Right hindlimb (tissue), 1 donor: ENCODE measurements around the gene SPTLC2.
"Not testable (repeated sequence)": the region's sequence is repeated elsewhere in the genome, so short reads cannot be mapped to it uniquely, and the experiment has no call there.

Experiments used
- DNase-seq: peaks from one replicate; pipeline ENCODE4 v3.0.0-alpha.2; 2018

Gene SPTLC2

DNA sequence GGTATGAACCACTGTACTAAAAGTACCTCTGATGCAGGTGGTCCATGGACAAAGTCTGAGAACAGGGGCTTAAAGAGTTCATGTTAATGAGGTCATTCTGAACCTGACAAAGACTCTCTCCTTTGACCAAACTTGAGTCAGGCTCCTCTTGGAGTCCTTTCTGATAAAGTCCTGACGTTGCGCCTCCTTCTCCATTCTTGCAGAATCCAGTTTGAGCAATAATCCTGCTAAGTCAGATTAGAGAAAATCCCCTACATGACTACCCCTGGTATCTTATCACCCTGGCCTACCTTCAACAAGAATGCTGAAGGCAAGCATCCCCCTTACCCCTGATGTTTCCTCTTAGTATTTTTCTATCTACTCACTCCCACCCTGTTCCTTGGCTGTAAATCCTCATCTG lies 71.9 kb downstream of the SPTLC2 start:
- DNase-seq: no peak

DNA sequence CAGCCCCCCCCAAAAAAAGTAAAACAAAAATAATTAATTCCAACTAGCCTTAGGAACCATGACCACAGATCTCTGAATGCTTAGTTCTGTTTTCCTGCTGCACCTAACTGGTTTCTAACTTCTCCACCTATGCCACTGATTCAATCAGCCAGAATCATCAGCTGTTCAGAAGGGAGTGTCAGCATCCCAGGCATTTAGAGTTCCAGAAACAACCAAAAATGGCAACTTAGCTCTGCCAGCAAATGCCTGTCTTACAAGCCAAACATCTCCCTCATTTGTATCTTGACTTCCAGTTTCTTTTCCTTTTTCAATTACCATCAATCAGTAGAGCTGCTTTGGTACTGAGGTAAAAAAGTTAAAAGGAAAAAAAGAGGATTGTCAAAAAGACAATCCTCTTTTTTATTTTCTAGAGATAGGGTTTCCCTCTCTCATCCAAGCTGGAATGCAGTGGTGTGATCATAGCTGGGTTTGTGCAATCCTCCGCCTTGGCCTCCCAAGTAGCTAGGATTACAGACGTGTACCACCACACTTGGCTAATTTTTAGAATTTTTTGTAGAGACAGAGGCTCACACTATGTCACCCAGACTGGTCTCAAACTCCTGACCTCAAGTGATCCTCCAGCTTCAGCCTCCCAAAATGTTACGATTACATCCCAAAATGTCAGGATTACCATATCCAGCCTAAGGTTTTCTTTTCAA lies 72.7 kb downstream of the SPTLC2 start:
- DNase-seq: no peak

DNA sequence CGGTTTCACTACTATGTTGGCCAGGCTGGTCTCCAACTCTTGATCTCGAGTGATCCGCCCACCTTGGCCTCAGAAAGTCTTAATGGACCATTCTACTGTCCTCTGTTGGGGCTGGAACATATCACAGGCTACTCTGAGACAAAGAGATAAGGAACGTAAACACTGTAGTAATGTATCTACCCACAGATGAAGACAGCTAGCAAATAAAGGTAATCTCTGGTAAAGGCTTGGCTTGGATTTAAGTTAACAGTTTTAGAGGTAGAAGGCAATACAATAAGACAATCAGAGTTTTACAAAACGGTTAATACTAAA lies 73.2 kb downstream of the SPTLC2 start:
- no peak for DNase-seq

DNA sequence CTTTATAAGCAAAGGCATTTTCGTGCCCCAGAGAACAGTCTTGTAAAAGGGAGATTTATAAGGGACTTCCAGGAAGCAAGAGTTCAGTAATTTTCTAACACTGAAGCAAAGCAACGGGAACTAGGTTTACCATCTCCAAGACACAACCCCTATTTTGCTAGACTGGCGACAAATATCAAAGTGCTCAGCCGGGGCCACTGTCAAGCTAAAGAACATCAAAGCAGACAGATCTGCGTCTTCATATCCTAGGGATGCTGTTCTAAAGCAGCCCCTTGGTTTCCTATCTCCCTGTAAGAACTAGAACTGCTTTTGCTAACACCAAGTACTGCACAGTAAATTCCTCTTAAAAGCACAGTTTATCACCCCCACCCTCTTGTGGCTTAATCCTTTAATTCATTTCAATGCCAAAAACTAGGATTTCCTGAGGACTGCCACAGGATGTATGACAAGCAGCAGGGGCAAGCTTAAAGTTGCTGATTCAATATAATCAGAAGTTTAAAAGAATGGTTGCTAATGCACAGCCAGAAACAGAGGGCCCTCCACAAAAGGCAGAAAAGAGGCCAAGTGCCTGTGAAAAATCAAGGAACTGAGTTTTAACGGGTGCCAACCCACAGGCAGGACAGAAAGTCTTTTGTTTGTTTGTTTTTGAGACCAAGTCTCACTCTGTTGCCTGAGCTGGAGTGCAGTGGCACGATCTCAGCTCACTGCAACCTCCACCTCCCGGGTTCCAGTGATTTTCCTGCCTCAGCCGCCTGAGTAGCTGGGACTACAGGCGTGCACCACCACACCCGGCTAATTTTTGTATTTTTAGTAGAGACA lies 73.8 kb downstream of the SPTLC2 start:
- no peak for DNase-seq

DNA sequence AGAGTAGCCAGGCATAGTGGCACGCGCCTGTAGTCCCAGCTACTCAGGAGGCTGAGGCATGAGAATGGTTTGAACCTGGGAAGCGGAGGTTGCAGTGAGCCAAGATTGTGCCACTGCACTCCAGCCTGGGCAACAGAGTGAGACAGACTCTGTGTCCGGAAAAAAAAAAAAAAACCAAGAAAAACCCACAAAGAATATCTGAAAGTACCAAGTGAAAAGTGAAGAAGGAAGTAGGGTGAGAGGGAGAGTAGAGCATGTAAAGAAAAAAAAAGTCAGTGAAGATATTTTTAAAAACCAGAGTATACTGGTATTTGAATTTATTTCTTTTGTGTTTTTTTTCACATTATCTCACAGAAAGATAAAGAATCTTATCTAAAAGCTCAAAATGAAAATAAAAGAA lies 74.5 kb downstream of the SPTLC2 start:
- no peak for DNase-seq

DNA sequence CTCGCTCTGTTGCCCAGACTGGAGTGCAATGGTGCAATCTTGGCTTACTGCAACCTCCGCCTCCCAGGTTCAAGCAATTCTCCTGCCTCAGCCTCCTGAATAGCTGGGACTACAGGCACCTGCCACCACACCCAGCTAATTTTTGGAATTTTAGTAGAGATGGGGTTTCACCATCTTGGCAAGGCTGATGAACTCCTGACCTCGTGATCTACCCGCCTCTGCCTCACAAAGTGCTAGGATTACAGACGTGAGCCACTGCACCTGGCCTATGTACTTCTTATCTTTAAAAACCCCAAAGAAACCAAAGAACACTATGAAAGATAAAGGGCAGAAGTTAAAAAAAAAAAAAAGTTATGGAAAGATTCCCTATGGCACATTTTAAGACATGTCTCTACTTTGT lies 79.5 kb downstream of the SPTLC2 start:
- not testable (repeated sequence) for DNase-seq

DNA sequence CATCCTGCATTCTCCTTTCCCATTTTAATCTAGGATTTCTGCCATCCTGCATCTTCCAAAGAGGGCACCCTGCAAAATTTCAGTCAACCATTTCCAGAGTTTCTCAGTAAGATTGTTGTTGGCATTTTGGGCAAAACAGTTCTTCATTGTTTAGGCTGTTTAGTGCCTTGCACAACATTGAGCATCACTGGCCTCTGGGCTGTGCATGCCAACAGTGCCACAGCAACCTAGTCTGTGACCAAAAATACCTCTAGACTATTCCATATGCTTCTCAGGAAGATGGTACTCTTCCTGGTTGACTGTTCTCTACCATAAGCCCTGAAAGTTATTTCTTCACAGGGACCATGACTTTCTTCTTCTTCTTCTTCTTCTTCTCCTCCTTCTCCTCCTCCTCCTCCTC lies 85.4 kb downstream of the SPTLC2 start:
- DNase-seq: no peak

DNA sequence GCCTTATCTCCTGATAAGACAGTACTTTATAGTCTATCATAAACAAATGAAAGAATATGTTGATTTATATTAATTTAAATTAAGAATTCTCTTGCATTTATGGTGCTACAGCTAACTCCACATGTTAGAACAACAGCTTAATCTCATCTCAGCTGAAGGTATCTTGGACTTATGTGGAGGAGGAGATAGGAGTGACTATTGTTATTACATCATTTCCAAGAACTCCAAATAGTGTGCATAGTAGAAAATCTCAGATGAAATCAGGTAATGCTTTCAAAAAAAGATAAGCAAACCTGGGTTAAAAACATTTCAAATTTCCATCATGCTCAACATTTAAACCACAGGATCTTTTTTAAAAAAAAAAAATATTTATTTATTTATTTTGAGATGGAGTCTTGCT lies 86.5 kb downstream of the SPTLC2 start:
- DNase-seq: no peak

DNA sequence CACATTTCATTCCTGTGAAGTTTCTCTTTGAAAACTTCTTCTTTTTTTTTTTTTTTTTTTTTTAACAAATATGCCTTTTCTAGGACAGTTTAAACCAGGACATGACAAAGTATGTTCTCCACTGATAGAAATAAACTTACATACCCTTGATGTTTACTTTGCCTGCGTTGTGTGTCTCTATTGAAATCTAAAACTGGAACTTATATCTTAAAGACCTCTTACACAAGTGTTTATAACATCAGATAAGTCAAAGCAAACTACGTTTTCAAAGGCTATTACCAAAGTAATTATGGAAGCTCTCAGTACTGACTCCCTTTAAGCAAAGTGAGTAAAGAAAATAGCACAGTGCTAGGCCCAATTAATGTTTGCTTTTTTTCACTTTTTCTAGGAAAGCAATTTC lies 87.2 kb downstream of the SPTLC2 start:
- no peak for DNase-seq

DNA sequence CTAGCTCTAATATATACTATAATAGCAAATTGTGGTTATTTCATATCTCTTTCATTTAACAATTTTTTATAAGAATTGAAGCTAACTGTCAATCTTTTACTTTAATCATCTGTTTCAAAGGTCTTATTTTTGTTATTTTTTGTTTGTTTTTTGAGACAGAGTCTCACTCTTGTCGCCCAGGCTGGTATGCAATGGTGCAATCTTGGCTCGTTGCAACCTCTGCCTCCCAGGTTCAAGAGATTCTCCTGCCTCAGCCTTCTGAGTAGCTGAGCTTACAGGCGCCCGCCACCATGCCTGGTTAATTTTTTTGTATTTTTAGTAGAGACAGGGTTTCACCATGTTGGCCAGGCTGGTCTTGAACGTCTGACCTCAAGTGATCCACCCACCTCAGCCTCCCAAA lies 87.7 kb downstream of the SPTLC2 start:
- not testable (repeated sequence) for DNase-seq

DNA sequence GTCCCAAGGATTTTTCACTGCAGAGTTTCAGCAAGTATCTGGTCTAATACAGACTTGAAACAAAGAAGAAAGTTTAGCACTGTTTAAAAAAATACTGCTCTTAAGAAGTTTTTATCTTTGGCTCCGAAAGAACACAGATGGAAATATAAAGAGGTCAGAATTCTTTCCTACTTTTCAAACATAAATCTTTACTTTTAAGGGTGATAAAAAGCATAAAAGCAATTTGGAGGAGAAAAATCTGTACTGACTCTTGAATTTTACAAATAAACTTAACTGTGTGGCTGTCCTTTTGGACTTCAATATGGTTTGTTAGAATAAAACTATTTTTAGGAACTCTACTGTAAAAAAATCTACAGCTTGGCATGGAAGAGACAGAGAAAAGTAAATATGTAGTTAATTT lies 90.2 kb downstream of the SPTLC2 start:
- DNase-seq: no peak

DNA sequence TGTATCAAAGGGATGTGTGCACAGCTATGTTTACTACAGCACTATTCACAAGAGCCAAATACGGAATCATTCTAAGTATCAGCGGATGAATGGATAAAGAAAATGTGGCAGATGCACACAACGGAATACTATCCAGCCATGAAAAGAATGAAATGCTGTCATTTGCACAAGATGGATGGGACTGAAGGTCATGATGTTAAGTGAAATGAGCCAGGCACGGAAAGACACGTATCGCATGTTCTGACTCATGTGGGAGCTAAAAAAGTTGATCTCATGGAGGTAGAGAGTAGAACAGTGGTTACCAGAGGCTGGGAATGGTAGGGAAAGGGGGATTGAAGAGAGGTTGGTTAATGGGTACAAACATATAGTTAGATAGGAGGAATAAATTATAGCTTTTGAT lies 91.9 kb downstream of the SPTLC2 start:
- no peak for DNase-seq

DNA sequence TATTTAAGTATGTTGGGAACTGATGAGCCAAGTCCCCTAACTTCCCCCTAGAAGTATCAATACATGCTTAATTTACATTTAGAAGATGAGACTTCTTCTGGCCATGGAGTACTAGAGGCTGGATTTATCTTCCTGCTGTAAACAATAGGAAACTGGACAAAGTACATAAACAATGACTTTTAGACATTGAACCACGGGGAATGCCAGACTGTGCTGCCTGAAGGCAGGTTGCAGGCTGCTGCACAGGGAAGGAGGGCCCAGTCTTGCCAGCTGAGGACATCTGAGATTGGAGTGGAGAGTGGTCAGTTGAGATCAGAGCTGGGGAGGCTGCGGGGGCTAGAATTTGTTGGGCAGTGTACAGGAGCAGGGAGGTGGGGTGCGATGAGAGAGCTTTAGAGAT lies 93.3 kb downstream of the SPTLC2 start:
- no peak for DNase-seq

DNA sequence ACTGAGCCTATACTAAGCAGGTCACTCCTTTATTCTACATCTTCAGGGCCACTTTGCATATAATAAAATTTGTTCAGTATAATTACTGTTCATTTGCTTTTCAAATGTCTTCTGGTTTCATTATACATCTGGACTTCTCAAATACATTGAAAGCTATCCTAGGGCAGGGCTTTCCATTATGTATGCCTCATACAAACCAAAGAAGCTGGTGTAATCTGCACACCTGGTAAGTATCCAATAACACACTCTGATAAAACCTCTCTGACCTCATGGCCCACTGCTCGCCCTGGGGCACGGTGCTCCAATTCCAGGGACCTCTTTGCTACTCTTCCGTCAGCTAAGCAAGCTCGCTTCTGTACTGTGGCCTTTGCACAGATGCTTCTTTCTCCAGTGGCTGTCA lies 95.9 kb downstream of the SPTLC2 start:
- no peak for DNase-seq

DNA sequence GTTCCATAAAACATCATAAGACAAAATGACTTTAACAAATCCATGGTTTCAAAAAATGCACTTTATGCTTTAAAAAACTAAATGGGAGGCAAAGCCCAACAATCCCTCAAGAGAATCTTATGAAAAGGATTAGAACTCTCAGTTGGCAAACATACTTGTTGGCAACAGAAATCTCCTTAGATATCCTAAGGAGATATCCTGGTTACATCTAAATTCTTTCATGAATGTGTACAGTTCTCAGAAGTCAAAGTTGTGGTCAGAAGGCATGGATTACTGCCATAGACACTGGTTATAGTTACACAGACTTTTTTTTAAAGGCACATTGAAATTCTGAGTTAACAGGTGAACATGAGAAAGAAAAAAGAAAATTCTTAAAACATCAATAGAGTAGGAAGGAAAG lies 100.3 kb downstream of the SPTLC2 start:
- no peak for DNase-seq

DNA sequence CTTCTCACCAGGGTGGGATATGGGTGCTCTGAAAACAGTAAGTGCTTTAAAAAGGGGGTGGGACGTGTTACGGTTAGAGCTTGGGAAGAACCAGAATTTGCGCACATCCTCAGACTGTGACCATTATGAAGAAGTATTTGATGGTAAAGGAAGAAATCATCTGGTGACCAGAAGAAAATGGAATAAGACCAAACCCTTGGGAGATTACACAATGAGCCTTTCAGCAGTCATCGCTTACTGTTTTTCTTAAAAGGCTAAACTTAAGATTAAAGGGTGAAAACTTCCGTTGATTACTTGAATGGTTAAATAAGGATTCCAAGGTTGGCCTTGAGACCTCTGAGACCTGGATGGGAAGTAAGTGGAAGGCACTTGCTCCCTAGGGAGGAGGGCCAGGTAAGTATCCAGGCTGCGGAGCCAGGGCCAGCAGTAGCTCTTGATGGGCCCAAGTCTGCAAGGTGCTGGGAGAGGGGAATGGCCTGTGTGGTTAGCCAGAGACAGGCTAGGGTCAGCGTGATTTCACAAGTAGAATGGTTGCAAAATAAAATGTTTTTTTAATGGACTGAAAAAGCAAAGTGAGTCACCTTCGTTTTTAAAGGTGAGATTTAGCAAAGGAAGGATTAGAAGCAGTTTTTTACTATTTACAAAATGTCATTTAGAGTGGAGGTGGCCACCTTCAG lies 104.8 kb downstream of the SPTLC2 start:
- no peak for DNase-seq

DNA sequence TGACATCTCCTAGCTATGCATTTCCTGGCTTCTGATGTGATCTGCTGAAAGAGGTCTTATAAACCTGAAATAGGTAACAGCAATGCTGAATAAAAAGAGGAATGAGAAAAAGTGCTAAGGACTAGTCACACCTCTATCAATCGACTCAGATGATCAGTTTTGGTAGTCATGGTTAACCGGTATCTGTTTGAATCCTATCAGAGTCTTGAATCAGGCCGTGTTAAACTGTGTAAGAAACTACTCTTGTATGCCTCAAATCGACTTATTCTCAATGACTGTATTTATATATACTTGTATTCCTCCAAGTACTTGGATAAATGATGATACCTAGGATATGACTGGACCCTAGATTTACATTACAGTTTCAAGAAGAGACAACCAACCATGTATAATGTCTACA lies 107.1 kb downstream of the SPTLC2 start:
- DNase-seq: no peak

DNA sequence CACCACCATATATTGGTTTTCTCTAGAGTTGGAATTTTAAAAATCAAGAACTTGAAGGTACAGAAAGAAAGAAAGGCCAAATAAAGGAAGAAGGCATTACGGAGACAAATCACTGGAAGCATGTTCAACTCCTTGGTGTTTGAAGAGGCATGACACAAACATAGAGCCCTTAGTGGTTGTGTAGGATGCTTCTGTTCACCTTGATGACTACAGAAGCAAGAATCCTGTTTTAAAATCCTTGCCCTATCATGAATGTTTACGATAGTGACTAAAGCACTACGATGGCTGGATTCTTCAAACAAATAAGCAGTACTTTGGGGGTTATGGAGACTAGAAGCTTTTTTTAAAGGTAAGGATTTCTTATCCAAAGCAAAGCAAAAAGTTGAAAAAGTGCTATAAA lies 107.6 kb downstream of the SPTLC2 start:
- DNase-seq: no peak

DNA sequence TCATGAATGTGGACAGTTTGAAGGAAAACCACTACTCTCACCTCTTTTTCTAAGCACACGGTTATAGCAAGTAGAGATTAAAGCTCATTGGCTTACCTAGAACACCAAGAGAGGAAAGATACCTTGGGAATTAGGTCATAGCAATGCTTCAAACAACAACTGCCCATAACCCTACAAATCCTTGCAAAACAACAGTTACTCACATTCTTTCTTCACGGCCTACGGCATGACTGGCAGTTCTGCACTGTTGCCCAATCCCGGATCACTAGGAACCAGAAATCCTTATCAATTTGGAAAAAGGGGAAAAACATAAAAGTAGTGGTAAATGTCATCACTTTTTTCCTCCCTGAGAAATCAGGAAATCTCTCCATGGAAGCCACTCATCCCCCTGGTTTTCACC lies 108.2 kb downstream of the SPTLC2 start:
- no peak for DNase-seq

DNA sequence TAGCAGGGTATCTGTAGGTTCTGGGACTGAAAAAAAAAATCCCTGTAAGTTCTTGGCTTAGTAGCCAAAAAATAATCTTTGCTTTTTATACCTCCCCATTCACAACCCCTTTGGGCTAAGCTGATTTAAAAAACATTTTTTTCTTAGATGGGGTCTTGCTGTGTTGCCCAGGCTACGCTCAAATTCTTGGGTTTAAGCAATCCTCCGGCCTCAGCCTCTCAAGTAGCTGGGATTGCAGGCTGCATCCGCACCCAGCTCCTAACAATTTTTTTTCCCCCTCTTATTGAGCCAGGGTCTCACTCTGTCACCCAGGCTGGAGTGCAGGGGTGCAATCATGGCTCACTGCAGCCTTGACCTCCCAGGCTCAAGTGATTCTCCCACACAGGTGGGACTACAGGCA lies 108.7 kb downstream of the SPTLC2 start:
- no peak for DNase-seq

DNA sequence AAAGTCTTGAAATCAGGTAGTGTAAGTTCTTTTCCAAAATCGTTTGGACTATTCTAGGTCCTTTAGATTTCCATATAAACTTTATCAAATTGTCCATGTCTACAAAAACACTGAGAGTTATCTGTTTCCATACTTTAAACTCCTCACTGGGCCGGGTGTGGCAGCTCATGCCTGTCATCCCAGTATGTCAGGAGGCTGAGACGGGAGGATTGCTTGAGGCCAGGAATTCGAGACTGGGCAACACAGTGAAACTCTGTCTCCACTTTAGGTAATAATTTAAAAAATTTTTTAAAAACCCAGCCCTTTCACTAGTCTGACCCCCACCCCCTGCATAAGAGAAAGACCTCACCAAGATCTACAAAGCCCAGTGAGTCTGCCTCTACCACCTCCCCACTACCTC lies 111.4 kb downstream of the SPTLC2 start:
- DNase-seq: no peak

DNA sequence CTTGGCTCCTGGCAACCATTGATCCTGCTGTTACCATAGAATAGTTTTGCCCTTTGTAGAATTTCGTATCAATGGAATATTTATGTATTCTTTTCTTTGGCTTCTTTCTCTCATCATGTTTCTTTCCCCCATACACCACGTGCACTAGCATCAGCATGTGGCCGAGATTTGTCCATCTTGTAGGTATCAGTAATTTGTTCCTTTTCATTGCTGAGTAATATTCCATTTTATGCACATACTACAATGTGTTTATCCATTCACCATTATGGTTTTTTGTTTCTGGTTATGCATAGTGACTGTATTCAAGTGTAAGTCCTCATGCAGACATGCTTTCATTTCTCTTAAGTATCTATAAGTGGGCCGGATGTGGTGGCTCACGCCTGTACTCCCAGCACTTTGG lies 113.3 kb downstream of the SPTLC2 start:
- DNase-seq: no peak

DNA sequence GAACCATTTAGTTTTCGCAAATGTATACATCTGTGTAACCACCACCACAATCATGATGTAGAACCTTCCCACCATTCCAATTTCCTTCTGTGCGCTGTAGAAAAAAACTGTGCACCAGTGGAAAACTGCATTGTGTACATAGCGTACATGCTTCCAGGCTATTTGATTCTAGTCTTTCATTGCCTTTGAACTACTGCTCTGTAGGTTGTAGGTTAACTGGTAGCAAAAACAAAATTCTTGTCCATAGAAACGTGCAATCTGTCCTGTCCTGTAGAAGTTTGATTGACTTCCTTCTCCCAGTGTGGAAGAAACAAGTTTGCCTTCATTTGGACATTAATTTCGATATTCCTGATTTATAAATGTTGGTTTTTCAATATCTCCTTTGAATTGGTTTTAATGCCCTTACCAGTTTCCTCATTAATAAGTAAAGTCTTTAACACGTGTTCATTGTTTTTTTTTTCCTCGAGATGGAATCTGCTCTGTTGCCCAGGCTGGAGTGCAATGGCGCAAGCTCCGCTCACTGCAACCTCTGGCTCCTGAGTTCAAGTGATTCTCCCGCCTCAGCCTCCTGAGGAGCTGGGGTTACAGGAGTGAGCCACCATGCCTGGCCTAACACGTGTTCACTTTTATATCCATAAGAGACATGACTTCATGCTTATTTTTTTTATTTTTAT lies 114.2 kb downstream of the SPTLC2 start:
- no peak for DNase-seq
